ENCODE data around the gene ELANE. TPM values are rescaled to one million over a fixed set of nuclear protein-coding genes. Genes with fewer than 3 reads are reported as not detected.

The ELANE gene
- polyA plus RNA-seq, 1 donor: 0.09 TPM

DNA sequence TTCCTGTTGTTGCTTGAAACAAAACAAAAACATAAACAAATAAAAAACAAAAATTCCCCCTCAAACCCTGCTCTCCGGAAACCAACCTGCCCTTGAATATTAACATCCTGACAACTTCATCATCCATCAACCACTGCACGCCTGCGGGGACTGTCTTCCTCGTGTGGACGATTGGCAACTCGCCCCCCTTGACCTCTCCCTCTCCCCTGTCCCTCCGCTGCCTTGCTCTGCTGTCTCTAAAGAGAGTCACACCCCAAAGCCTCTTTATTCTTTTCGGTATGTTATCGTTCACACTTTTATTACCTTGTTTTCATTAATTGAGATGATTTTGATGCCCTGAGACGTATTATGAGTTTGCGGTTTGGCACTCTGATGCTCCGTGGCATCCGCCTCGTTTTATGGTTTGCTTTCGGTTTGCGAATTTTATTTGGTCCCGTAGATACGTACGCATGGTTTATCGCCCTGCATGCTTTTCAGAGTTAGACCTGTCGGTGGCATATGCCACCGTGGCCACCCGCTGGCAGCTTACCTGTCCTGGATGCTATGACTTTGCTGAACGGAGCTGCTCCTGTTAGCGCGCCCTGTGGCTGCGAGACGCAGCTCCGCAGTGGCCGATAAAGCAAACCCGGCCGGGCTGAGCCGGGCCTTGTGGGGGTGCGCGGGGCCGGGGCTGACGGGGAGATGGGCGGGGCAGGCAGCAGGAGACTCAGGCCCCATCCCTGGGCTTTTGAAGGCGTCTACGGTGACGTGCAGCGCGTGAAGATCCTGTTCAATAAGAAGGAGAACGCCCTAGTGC is 44.3 kb upstream of the ELANE start:
- Histone ChIP-seq H3K9me3 (ENCODE audit: control insufficient read depth, low read depth, low read length) (peaks cover 20% of the 10 kb centered on the region), H3K36me3 (ENCODE audit: control insufficient read depth, insufficient read depth, low read length) (peaks cover 89% of the 10 kb centered on the region), H3K4me1 (ENCODE audit: control insufficient read depth, insufficient read depth, low read length) (peaks cover 5% of the 10 kb centered on the region), H3K27ac (ENCODE audit: low read length) (no peak overlapping the region), H3K4me3 (ENCODE audit: low read length) (no peak overlapping the region), H3K27me3 (ENCODE audit: control insufficient read depth, insufficient read depth, low read length) (no peaks in the 10 kb centered on the region)
- 91% methylated on average over 10 of the region's 44 CpGs for WGBS (ENCODE audit: insufficient coverage, low lambda C conversion rate)
- DNase-seq: peak in 1 of 2 donors; percentile 2

GRCh38 chr19:808423-808775 is 43.7 kb upstream of the ELANE start:
- Histone ChIP-seq H3K27ac (ENCODE audit: low read length) (no peak overlapping the region), H3K36me3 (ENCODE audit: control insufficient read depth, insufficient read depth, low read length) (peaks cover 84% of the 10 kb centered on the region), H3K27me3 (ENCODE audit: control insufficient read depth, insufficient read depth, low read length) (no peaks in the 10 kb centered on the region), H3K9me3 (ENCODE audit: control insufficient read depth, low read depth, low read length) (peaks cover 19% of the 10 kb centered on the region), H3K4me1 (ENCODE audit: control insufficient read depth, insufficient read depth, low read length) (no peaks in the 10 kb centered on the region), H3K4me3 (ENCODE audit: low read length) (no peak overlapping the region)
- DNase-seq: peak in 1 of 2 donors; percentile 2
- WGBS (ENCODE audit: insufficient coverage, low lambda C conversion rate): no CpG with 5 or more reads among the region's 26 CpGs

DNA sequence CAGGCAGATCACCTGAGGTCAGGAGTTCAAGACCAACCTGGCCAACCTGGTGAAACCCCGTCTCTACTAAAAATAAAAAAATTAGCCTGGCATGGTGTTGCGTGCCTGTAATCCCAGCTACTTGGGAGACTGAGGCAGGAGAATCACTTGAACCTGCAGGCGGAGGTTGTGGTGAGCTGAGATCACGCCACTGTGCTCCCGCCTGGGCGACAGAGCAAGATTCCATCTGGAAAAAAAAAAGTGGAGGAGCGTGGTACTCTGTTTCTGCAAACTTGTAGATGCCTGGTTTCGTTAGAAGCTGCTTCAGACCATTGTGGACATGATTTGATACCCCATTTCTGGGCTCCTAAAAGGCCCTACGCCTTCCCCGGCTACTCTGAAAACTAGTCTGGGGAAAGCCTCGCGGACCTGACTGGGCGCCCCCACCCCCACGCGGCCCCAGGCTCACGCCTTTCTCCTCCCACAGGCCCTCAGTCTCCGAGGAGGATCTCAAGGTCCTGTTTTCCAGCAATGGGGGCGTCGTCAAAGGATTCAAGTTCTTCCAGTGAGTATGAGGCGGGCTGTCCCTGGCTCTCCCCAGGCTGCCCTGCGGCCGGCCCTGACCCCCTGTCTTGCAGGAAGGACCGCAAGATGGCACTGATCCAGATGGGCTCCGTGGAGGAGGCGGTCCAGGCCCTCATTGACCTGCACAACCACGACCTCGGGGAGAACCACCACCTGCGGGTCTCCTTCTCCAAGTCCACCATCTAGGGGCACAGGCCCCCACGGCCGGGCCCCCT is 41.8 kb upstream of the ELANE start:
- Histone ChIP-seq H3K4me3 (ENCODE audit: low read length) (no peak overlapping the region), H3K9me3 (ENCODE audit: control insufficient read depth, low read depth, low read length) (peaks cover 30% of the 10 kb centered on the region), H3K4me1 (ENCODE audit: control insufficient read depth, insufficient read depth, low read length) (no peaks in the 10 kb centered on the region), H3K27me3 (ENCODE audit: control insufficient read depth, insufficient read depth, low read length) (no peaks in the 10 kb centered on the region), H3K36me3 (ENCODE audit: control insufficient read depth, insufficient read depth, low read length) (peaks cover 69% of the 10 kb centered on the region), H3K27ac (ENCODE audit: low read length) (no peak overlapping the region)
- no CpG with 5 or more reads among the region's 30 CpGs for WGBS (ENCODE audit: insufficient coverage, low lambda C conversion rate)
- peak in 1 of 2 donors; percentile 3 for DNase-seq

DNA sequence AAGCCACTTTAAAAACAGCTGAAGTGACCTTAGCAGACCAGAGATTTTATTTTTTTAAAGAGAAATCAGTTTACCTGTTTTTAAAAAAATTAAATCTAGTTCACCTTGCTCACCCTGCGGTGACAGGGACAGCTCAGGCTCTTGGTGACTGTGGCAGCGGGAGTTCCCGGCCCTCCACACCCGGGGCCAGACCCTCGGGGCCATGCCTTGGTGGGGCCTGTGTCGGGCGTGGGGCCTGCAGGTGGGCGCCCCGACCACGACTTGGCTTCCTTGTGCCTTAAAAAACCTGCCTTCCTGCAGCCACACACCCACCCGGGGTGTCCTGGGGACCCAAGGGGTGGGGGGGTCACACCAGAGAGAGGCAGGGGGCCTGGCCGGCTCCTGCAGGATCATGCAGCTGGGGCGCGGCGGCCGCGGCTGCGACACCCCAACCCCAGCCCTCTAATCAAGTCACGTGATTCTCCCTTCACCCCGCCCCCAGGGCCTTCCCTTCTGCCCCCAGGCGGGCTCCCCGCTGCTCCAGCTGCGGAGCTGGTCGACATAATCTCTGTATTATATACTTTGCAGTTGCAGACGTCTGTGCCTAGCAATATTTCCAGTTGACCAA is 41.1 kb upstream of the ELANE start:
- H3K4me1 ChIP-seq (ENCODE audit: control insufficient read depth, insufficient read depth, low read length): no peaks in the 10 kb centered on the region
- H3K9me3 ChIP-seq (ENCODE audit: control insufficient read depth, low read depth, low read length): peaks cover 30% of the 10 kb centered on the region
- no peak for DNase-seq
- no peak overlapping the region for H3K27ac ChIP-seq (ENCODE audit: low read length)
- WGBS (ENCODE audit: insufficient coverage, low lambda C conversion rate): 50% methylated on average over 1 of the region's 25 CpGs
- H3K36me3 ChIP-seq (ENCODE audit: control insufficient read depth, insufficient read depth, low read length): peaks cover 64% of the 10 kb centered on the region
- no peaks in the 10 kb centered on the region for H3K27me3 ChIP-seq (ENCODE audit: control insufficient read depth, insufficient read depth, low read length)
- H3K4me3 ChIP-seq (ENCODE audit: low read length): no peak overlapping the region

DNA sequence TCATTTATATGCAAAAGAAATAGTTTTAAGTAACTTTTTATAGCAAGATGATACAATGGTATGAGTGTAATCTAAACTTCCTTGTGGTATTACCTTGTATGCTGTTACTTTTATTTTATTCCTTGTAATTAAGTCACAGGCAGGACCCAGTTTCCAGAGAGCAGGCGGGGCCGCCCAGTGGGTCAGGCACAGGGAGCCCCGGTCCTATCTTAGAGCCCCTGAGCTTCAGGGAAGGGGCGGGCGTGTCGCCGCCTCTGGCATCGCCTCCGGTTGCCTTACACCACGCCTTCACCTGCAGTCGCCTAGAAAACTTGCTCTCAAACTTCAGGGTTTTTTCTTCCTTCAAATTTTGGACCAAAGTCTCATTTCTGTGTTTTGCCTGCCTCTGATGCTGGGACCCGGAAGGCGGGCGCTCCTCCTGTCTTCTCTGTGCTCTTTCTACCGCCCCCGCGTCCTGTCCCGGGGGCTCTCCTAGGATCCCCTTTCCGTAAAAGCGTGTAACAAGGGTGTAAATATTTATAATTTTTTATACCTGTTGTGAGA is 40.5 kb upstream of the ELANE start:
- no peak overlapping the region for H3K4me3 ChIP-seq (ENCODE audit: low read length)
- H3K9me3 ChIP-seq (ENCODE audit: control insufficient read depth, low read depth, low read length): peaks cover 35% of the 10 kb centered on the region
- H3K36me3 ChIP-seq (ENCODE audit: control insufficient read depth, insufficient read depth, low read length): peaks cover 58% of the 10 kb centered on the region
- no peak overlapping the region for H3K27ac ChIP-seq (ENCODE audit: low read length)
- H3K4me1 ChIP-seq (ENCODE audit: control insufficient read depth, insufficient read depth, low read length): no peaks in the 10 kb centered on the region
- no peak for DNase-seq
- H3K27me3 ChIP-seq (ENCODE audit: control insufficient read depth, insufficient read depth, low read length): no peaks in the 10 kb centered on the region
- 94% methylated on average over 6 of the region's 20 CpGs for whole genome bisulfite sequencing (ENCODE audit: insufficient coverage, low lambda C conversion rate)

- 100% methylated on average over 2 of the region's 80 CpGs for WGBS (ENCODE audit: insufficient coverage, low lambda C conversion rate)
- H3K4me3 ChIP-seq (ENCODE audit: low read length): no peak overlapping the region
- no peaks in the 10 kb centered on the region for H3K27me3 ChIP-seq (ENCODE audit: control insufficient read depth, insufficient read depth, low read length)
- H3K27ac ChIP-seq (ENCODE audit: low read length): no peak overlapping the region
- no peak for DNase-seq
- H3K4me1 ChIP-seq (ENCODE audit: control insufficient read depth, insufficient read depth, low read length): no peaks in the 10 kb centered on the region
- H3K9me3 ChIP-seq (ENCODE audit: control insufficient read depth, low read depth, low read length): peaks cover 32% of the 10 kb centered on the region
- peaks cover 52% of the 10 kb centered on the region for H3K36me3 ChIP-seq (ENCODE audit: control insufficient read depth, insufficient read depth, low read length)
Observed at GRCh38 chr19:812049-812746, 39.9 kb upstream of the ELANE start.

DNA sequence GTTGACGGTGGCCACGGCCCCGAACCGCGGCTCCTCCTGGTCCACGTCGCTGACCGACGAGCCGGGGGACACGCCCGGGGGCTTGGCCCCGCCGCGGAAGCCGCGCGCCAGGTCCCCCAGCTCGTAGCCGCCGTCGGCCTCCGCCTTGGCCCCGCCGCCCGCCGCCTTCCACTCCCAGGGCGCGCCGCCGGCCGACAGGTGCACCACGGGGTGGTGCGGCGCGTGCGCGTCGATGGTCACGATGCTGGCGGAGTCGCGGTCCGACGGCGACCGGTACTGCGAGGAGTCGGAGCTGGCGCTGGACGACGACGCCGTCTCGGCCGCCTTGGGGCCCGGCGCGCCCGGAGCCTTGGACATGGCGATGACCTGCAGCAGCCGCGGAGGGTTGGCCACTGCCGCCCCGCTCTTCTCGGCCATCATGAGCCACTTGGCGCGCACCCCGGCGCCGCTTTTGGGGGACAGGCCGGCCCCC is 39.3 kb upstream of the ELANE start:
- Histone ChIP-seq H3K27me3 (ENCODE audit: control insufficient read depth, insufficient read depth, low read length) (no peaks in the 10 kb centered on the region), H3K9me3 (ENCODE audit: control insufficient read depth, low read depth, low read length) (peaks cover 31% of the 10 kb centered on the region), H3K4me1 (ENCODE audit: control insufficient read depth, insufficient read depth, low read length) (no peaks in the 10 kb centered on the region), H3K27ac (ENCODE audit: low read length) (no peak overlapping the region), H3K36me3 (ENCODE audit: control insufficient read depth, insufficient read depth, low read length) (peaks cover 46% of the 10 kb centered on the region), H3K4me3 (ENCODE audit: low read length) (no peak overlapping the region)
- no peak for DNase-seq
- WGBS (ENCODE audit: insufficient coverage, low lambda C conversion rate): no CpG with 5 or more reads among the region's 72 CpGs

DNA sequence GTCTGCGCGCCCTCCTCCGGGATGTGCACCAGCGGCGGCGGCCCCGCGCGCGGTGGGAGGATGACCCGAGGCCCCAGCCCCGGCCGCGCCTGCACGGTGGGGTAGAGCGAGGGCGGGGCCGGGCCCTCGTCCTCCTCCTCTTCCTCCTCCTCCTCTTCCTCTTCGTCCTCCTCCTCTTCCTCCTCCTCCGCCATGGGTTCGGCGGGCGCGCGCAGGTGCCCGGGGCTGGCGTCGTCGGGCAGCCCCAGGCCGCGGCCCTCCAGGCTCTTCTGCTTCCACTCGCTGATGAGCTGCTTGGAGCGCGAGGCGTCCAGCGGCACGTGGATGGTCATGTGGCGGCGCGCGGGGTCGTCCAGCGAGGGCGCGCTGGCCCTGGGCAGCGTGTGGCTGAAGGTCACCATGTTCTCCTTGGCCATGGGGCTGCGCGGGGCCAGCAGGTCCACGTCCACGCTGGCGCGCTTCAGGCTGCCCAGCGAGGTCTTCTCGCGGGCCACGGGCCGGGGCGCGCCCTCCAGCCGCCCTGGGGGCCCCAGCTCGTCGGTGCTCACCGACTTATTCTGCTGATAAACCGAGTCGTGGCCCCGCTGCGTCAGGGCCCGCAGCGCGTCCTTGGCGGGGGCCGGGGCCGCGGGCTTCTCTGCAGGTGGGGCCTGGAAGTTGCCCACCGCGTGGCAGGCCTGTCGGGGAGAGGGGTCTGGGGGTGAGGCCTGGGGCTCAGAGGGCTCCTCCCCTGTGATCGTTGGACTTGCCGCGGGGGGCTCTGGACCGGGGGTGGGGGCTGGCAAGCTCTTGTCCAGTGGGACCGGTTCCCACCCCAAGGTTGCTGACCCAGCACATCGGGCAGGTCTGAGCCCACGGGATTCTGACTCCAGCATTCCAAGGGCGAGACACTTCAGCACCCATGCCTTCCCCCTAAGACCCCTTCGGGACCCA is 38.6 kb upstream of the ELANE start:
- Histone ChIP-seq H3K4me1 (ENCODE audit: control insufficient read depth, insufficient read depth, low read length) (no peaks in the 10 kb centered on the region), H3K9me3 (ENCODE audit: control insufficient read depth, low read depth, low read length) (peaks cover 31% of the 10 kb centered on the region), H3K36me3 (ENCODE audit: control insufficient read depth, insufficient read depth, low read length) (peaks cover 40% of the 10 kb centered on the region), H3K27ac (ENCODE audit: low read length) (no peak overlapping the region), H3K4me3 (ENCODE audit: low read length) (no peak overlapping the region), H3K27me3 (ENCODE audit: control insufficient read depth, insufficient read depth, low read length) (no peaks in the 10 kb centered on the region)
- no peak for DNase-seq
- WGBS (ENCODE audit: insufficient coverage, low lambda C conversion rate): no CpG with 5 or more reads among the region's 87 CpGs

Data from large intestine (tissue), 3 donors.